Gastrocnemius medialis (tissue), 4 donors: ENCODE results near the gene UBN1. TPM values are rescaled to one million over a fixed set of nuclear protein-coding genes. Genes with fewer than 3 reads are reported as not detected.

ENCODE experiments used
- ATAC-seq, 2 donors: fragments of 150-250 bp; one replicate each; pipeline ENCODE4 v1.9.1; 2016
- DNase-seq, 2 donors: peaks; one replicate each; pipeline ENCODE4 v3.0.0-alpha.2; 2019
- H3K27ac ChIP-seq, 4 donors: fragments of 200-600 bp; sonication (generic); 1 replicate in 1 of 4; 2 replicates in 3 of 4; pipeline ENCODE4 v1.5.1; 2016 to 2018; ENCODE audit warnings: mild to moderate bottlenecking in 2 of 4, moderate library complexity in 1 of 4
- H3K27me3 ChIP-seq, 3 donors: fragments of 200-600 bp; sonication (generic) in 2 of 3; 1 replicate in 1 of 3; 2 replicates in 2 of 3; pipeline versions ENCODE4 v1.5.1 to v1.6.0; 2016 to 2019; ENCODE audit warnings: mild to moderate bottlenecking in 1 of 3, moderate library complexity in 1 of 3
- H3K36me3 ChIP-seq, 2 donors: fragments of 200-600 bp; sonication (generic) in 1 of 2; one replicate each; pipeline ENCODE4 v1.5.1; 2017 to 2018
- H3K4me1 ChIP-seq, 2 donors: fragments of 200-600 bp; sonication (generic) in 1 of 2; one replicate each; pipeline ENCODE4 v1.5.1; 2016 to 2017; ENCODE audit warnings: mild to moderate bottlenecking in 2 of 2
- H3K4me3 ChIP-seq, 4 donors: fragments of 200-600 bp; sonication (generic) in 3 of 4; 1 replicate in 1 of 4; 2 replicates in 3 of 4; pipeline ENCODE4 v1.5.1; 2016 to 2019; ENCODE audit warnings: mild to moderate bottlenecking in 2 of 4
- H3K9me3 ChIP-seq, 3 donors: fragments of 200-600 bp; sonication (generic) in 2 of 3; 1 replicate in 1 of 3; 2 replicates in 2 of 3; pipeline ENCODE4 v1.5.1; 2016 to 2019
- CTCF ChIP-seq, 5 experiments: fragments of 450-650 bp in 3 of 5; fragments of 200-600 bp in 2 of 5; sonication (generic) in 2 of 5; IDR thresholded peaks in 4 of 5; conservative IDR thresholded peaks in 1 of 5; 1 replicate in 4 of 5; 2 replicates in 1 of 5; pipeline ENCODE4 v1.5.1; 2016 to 2019; ENCODE audit warnings: antibody characterized with exemption in 5 of 5, mild to moderate bottlenecking in 3 of 5, moderate library complexity in 3 of 5
- POLR2A ChIP-seq, 2 donors: fragments of 450-650 bp; IDR thresholded peaks; one replicate each; pipeline ENCODE4 v1.6.1; 2017; ENCODE audit warnings: antibody characterized with exemption in 2 of 2, mild to moderate bottlenecking in 2 of 2, moderate library complexity in 2 of 2
- in situ Hi-C, 4 donors: fragments of 200-750 bp; cut with MboI; loops; one replicate each; pipeline versions ENCODE4 v1.15.0 to v1.8.0; 2017; ENCODE audit warnings: low sequenced_read_pairs in 4 of 4
- intact Hi-C: fragments of 100-400 bp; cut with DNase I; formaldehyde crosslinking; loops from one replicate; pipeline ENCODE4 v1.15.1; 2023; ENCODE audit warnings: low total_unique reads
- total RNA-seq, 4 donors: library from RNA; depleted of rRNA; stranded (reverse); fragments of >200 nt; gene quantifications; one replicate each; pipeline versions ENCODE4 v1.1.0 to v1.2.3, GENCODE V29; 2016

Gene UBN1
- total RNA-seq, 4 donors from 2014 or later: 25.3 to 33.4 (median 28.2) TPM

GRCh38 chr16:4925293-4925607 is 78.0 kb downstream of the UBN1 start:
- H3K27ac ChIP-seq: no peak overlapping the region

GRCh38 chr16:4925791-4926190 is 78.5 kb downstream of the UBN1 start:
- TF ChIP-seq CTCF (IDR thresholded peaks at IDR 0.05 in 4 of 5, conservative IDR thresholded peaks at IDR 0.05 in 1 of 5): no peak
- TF ChIP-seq POLR2A (IDR thresholded peaks at IDR 0.05): no peak
- H3K9me3 ChIP-seq: peaks cover 0 to 7% (median 4%) of the 10 kb centered on the region in 3 donors
- no peak overlapping the region for H3K27ac ChIP-seq
- intact Hi-C loops (no loop called here), in situ Hi-C loops (no loop called here)
- H3K36me3 ChIP-seq: peaks cover 0 to 8% of the 10 kb centered on the region in 2 donors
- H3K27me3 ChIP-seq: no peaks in the 10 kb centered on the region
- H3K4me1 ChIP-seq: no peaks in the 10 kb centered on the region
- H3K4me3 ChIP-seq: no peak overlapping the region
- DNase-seq: no peak
- ATAC-seq: peak in 1 of 2 donors; percentile 47

More at GRCh38 chr16:4925293-4925607, 78.0 kb downstream of the UBN1 start:
- TF ChIP-seq CTCF (IDR thresholded peaks at IDR 0.05 in 4 of 5, conservative IDR thresholded peaks at IDR 0.05 in 1 of 5) (no peak), POLR2A (IDR thresholded peaks at IDR 0.05) (no peak)
- intact Hi-C loops: no loop called here
- in situ Hi-C loops: no loop called here
- no peaks in the 10 kb centered on the region for H3K27me3 ChIP-seq
- H3K4me3 ChIP-seq: no peak overlapping the region
- H3K4me1 ChIP-seq: no peaks in the 10 kb centered on the region
- H3K9me3 ChIP-seq: peaks cover 0 to 7% (median 4%) of the 10 kb centered on the region in 3 donors
- DNase-seq (no peak), ATAC-seq (no peak)
- peaks cover 0 to 8% of the 10 kb centered on the region in 2 donors for H3K36me3 ChIP-seq

- DNase-seq (no peak), ATAC-seq (no peak)
- Histone ChIP-seq H3K27ac (no peak overlapping the region), H3K4me1 (no peaks in the 10 kb centered on the region), H3K4me3 (no peak overlapping the region), H3K27me3 (no peaks in the 10 kb centered on the region), H3K9me3 (peaks cover 0 to 7% (median 4%) of the 10 kb centered on the region in 3 donors), H3K36me3 (peaks cover 0 to 8% of the 10 kb centered on the region in 2 donors)
- intact Hi-C loops (no loop called here), in situ Hi-C loops (no loop called here)
- TF ChIP-seq POLR2A (IDR thresholded peaks at IDR 0.05): no peak
- TF ChIP-seq CTCF (IDR thresholded peaks at IDR 0.05 in 4 of 5, conservative IDR thresholded peaks at IDR 0.05 in 1 of 5): no peak
These were observed 79.6 kb downstream of the UBN1 start for GRCh38 chr16:4926928-4927327.

GRCh38 chr16:4927661-4928060 is 80.4 kb downstream of the UBN1 start:
- no peaks in the 10 kb centered on the region for H3K27me3 ChIP-seq
- in situ Hi-C loops: no loop called here
- ATAC-seq: no peak

More at GRCh38 chr16:4927661-4928060, 80.4 kb downstream of the UBN1 start:
- Histone ChIP-seq H3K9me3 (peaks cover 0 to 7% (median 4%) of the 10 kb centered on the region in 3 donors), H3K27ac (no peak overlapping the region), H3K4me1 (no peaks in the 10 kb centered on the region), H3K4me3 (no peak overlapping the region), H3K36me3 (peaks cover 0 to 8% of the 10 kb centered on the region in 2 donors)
- DNase-seq: no peak
- intact Hi-C loops: no loop called here
- TF ChIP-seq CTCF (IDR thresholded peaks at IDR 0.05 in 4 of 5, conservative IDR thresholded peaks at IDR 0.05 in 1 of 5) (no peak), POLR2A (IDR thresholded peaks at IDR 0.05) (no peak)
